GM21825 (cell line): ENCODE results near the gene LDLRAP1.

ENCODE experiments used
- ATAC-seq: cut with Tn5 transposase; IDR thresholded peaks from one replicate; pipeline ENCODE4 v1.9.1; 2021; ENCODE audit warnings: mild to moderate bottlenecking, moderate library complexity; ENCODE audit not compliant: unreplicated experiment

The LDLRAP1 gene

GRCh38 chr1:25560788-25561187 is 17.4 kb downstream of the LDLRAP1 start:
- no peak for ATAC-seq

DNA sequence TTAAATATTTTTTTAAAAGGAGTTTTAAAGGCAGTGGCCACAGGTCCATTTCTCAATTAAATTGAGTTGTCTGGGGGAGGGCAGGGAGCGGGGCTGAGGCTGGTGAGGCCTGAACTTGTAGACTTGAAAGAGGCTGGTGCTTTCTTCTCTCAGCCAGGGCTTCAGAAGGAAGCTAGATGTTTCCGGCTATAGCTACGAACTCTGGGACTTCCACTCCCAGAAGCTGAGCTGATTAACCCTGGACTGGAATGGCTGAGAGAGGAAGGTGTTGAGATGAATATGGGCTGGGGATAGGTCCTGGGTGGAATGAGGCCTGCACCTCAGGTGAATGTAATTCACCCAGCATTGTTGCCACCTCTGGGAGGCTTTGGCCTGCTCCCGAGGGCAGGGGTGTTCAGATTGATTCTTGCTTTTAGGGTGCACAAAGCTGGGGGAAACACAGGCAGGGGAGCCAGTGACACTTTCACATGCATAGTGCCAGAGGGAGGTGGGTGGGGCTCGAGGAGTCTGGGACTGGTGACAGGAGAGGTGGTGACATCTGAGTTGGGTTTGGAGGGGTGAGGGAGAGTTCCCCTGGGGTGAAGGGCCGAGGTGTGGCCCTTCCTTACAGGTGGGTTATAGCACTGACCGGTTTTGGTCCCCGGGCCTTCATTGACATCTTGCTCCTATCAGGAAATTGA is 18.2 kb downstream of the LDLRAP1 start:
- no peak for ATAC-seq

DNA sequence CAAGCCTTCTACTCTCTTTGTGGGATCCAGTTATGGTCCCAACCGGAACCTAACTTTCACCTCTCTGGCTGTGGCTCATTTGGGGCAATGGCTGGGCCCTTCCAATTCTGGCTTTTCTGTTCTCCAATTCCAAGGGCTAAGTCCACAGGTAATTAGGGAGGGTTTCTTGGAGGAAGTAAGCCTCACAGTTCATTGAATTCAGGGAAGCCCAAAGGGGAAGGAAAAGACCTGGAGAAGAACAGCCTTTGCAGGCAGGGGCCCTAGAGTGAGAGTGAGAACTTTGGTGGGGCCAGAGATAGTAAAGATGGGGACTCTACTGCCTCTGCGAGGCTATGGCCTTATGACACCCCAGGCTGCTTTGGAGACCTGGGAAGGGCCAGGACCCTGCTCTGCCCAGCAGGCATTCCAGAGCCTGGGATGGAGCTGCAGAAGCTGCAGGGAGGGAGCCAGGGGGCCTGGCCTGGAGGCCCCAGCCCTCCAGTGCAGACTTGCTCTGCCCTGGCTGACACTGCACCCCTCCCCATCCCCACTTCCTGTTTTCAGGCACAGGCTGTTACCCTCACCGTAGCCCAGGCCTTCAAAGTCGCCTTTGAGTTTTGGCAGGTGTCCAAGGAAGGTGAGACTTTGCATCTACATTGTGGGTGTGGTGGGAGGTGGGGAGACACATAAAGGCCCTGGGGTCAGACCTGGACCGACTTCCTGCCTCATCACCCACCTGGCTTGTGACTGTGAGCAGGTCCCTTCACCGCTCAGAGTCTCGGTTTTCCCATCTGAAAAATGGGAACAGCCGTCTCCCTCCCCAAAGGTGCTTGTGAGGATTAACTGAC is 18.9 kb downstream of the LDLRAP1 start:
- peak; percentile 53 for ATAC-seq

GRCh38 chr1:25562928-25563283 is 19.5 kb downstream of the LDLRAP1 start:
- ATAC-seq, result no peak

DNA sequence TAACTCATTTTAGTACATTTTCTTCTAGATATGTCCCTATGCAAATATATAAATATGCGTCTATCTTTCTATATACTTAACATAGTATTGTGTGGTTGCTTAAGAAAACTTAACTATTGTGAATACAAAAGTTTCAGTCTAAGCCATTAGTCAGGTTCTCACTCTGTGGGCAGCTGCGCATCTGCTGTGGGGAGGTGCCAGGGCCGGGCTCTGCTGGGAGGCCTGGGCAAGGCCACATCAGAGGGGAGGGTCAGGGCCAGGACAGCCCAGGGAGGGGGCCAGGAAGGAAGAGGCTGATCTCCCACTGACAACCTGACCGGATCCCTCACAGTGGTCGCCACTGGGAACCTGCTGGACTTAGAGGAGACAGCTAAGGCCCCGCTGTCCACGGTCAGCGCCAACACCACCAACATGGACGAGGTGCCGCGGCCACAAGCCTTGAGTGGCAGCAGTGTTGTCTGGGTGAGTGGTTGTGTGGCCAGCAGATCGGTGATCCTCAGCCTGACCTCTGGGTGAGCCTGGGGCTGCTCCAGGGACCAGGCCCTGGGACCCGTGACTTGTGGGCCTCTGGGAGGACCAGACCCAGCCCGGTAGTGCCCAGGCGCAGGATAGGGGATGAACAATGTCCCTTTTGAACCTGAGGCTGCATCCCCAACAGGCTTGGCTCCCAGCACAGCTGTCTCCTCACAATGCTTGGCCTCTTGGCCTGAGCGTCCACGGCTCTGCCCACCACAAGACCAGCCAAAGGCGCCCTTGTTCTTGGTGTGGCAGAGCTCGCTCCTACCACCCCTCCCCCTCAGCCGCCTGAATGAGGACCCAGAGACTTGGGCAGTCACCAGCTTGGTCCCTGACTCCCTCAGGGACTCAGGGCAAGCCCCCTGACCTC is 20.2 kb downstream of the LDLRAP1 start:
- ATAC-seq, result no peak

GRCh38 chr1:25564777-25565574 is 21.6 kb downstream of the LDLRAP1 start:
- no peak for ATAC-seq

- no peak for ATAC-seq
These were observed 22.2 kb downstream of the LDLRAP1 start for GRCh38 chr1:25565626-25566025.

DNA sequence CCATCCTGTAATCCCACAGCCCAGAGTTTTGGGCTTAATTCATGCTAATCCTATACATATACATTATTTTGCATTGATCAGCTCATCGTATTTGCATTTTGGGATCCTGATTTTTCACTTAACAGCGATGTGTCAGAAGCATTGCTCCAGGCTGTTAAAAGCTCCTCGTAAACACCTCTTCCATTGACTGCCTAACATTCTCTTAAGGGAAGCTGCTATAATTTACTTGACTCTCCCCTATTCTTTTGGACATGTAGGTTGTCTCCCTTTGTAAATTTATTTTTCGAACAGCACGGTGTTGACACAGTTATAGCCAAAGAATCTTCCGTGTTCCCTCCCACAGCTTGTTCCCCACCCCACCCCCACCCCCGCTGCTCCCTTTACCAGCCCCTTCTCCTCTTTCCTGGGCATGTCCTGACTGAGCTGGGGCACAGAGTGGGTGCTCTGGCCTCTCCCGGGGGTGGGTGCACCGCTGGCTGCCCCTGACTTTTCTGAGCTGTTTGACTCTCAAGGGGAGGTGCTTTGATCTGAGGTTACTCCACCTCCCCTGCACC is 22.8 kb downstream of the LDLRAP1 start:
- ATAC-seq, result no peak

DNA sequence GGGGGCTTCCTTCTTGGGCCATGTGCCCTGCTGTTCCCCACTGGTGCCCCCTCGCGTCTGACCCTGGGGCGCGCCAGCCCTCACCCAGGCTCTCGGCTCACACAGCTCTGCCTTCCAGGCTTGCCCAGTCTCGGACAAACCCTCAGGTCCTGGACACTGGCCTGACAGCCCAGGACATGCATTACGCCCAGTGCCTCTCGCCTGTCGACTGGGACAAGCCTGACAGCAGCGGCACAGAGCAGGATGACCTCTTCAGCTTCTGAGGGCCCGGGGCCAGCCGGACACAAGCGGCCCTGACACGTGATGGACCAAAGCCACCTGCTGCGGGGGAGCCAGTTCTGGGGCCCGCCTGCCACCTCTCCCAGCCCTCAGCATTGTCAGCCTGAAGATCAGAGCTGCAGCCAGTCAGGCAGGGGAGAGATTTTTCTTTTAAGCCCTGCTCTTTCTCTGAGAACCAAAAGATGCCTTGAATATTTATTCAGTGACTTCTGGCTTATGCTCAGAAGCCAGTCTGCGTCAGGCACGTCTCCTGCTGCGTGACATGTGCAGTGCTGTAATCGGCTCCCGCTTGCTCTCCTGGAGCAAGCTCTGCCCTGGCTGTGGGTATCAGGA is 23.4 kb downstream of the LDLRAP1 start:
- ATAC-seq, result no peak

- no peak for ATAC-seq
These were observed 24.3 kb downstream of the LDLRAP1 start for GRCh38 chr1:25567710-25568089.

GRCh38 chr1:25568090-25568833 is 24.9 kb downstream of the LDLRAP1 start:
- no peak for ATAC-seq

DNA sequence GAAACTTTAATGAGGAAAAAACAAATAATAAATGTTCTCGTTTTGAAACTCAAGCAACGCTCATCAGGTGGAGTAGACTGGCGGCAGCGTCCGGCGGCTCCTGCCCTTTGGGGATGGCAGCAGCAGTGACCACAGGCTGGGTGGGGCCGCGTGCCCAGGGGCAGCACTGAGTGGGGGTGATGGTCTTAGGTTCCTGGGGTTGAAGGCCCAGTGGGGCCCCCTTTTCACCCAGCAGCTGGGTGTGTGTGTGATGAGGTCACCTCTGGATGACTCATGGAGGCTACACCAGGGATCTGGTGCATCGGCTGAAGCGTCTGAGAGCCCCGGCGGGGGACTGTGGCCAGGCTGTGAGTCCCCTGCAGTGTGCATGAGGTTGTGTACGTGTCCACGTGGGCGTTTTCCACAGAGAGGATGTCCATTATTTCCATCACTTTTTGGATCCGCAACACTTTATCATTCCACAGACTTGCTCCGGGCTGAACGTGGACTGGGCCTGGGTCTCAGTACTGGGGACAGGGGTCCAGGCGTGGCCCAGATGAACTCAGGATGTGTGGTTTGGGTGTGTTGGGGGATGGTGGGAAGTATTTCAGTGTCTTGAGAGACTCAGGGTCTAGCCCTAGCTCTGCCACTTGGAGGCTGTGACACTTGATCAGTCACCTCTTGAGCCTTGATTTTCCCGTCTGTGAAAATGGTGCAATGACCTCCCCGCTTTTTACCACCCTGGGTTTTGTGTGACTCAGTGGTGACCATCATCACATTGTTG is 25.6 kb downstream of the LDLRAP1 start:
- no peak for ATAC-seq

DNA sequence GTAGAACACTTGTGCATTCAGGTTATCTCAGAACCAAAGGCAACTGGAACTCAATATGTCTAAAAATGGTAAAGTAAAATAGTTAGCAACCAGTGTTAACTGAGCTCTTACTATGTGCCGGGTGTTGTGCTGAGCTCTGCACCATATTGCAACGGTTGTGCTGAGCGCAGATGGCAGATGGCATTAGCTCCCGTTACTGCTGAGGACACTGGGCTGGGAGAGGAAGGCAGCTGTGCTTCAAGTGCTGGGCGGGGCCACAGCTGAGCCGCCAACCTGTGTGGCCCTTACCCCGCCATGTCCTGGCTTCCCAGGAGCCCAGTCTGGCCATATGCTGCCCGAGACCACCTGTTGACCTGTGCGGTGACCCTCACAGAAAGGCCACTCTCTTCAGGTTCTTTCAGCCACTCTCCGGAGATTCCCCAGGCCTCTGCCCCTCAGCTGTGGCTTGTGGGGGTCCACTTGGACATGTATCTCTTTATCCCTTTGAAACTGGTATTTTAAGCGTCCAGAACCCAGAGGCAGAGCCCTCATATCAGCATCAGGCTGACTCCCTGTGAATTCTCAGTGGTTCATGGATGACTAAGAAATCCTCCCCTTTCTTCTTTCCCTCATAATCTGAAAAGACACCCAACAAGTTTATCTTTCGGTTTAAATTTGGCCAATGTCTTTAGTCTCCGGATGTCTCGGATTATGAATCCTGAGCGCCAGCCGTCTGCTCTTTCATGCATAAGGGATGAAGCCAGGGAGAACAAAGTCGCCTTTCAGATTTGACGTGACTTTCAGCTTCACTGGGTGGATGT is 26.4 kb downstream of the LDLRAP1 start:
- ATAC-seq, result no peak

DNA sequence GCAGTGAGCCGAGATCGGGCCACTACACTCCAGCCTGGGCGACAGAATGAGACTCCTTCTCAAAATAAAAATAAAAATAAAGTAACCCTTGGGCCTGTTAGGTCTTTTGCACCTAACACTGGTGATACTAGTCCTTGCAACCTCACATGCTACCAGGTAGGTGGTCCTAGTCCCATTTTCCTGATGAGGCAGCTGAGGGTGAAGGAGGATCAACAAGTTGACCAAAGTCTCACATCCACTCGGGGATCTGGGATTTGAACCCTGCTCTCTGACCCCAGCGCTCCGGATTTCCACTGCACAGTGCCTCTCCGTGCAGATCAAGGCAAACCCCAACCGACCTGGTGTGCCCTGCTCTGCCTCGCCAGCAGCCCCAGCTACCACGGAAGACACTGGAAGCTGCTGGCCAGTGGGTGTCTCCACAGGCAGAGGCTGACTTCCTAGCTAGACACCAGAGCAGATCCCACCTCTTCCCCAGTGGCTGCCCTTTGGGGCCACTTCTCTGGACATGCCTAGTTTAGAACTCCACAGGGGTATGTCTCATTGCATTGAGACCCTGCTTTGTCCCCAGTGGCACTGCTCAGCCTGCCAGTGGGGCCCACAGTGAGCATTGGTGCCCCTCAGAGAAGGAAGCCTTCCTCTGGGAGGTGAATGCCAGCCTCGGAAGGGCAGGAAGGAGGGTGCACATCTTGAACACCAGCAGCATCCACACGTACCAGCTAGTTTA is 27.6 kb downstream of the LDLRAP1 start:
- ATAC-seq, result no peak

DNA sequence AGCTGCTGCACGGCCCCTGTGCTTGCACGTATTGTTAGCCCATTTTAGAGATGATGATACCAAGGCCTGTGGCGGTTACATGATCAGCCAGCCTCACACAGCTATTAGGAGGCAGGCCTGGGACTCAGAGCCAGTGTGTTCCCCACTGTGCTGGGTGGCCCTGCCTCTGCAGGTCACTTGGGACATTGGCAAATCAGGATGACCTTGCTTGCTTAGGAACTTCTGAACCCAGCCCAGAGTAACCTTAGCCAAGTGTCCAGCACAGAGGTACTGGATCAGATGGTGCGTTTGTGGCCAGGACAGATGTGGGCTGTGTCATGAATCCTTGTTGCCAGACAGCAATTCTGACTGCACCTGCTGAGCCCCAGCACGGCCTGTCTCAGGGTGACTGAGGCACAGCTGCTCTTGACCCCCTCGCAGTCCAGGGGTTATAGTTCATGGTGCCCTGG is 28.1 kb downstream of the LDLRAP1 start:
- no peak for ATAC-seq

GRCh38 chr1:25572107-25572506 is 28.7 kb downstream of the LDLRAP1 start:
- ATAC-seq, result no peak
